Trophoblast cell (in vitro differentiated cells and primary cell): Measurements from ENCODE around the gene POU2F1.

Experiments
- DNase-seq, 2 donors: peaks; one replicate each; pipeline ENCODE4 v3.0.0-alpha.2; 2016
- H2AFZ ChIP-seq: 2 replicates; pipeline ENCODE4 v1.6.1; 2013; ENCODE audit warnings: low read length, moderate library complexity, mild to moderate bottlenecking; ENCODE audit not compliant: insufficient read depth, poor library complexity
- H2AK5ac ChIP-seq: 2 replicates; pipeline ENCODE4 v1.6.1; 2013; ENCODE audit warnings: mild to moderate bottlenecking, low read length
- H2BK120ac ChIP-seq: 2 replicates; pipeline ENCODE4 v1.6.1; 2013; ENCODE audit warnings: low read length, mild to moderate bottlenecking, moderate library complexity; ENCODE audit not compliant: insufficient read depth, poor library complexity
- H2BK12ac ChIP-seq: 2 replicates; pipeline ENCODE4 v1.6.1; 2013; ENCODE audit warnings: mild to moderate bottlenecking, low read length, moderate library complexity
- H2BK5ac ChIP-seq: 2 replicates; pipeline ENCODE4 v1.6.1; 2013; ENCODE audit warnings: low read length, low read depth, moderate library complexity, mild to moderate bottlenecking; ENCODE audit not compliant: poor library complexity
- H3K14ac ChIP-seq: 2 replicates; pipeline ENCODE4 v1.6.1; 2013; ENCODE audit warnings: mild to moderate bottlenecking, low read length
- H3K18ac ChIP-seq: 2 replicates; pipeline ENCODE4 v1.6.1; 2013; ENCODE audit warnings: mild to moderate bottlenecking, low read length
- H3K23ac ChIP-seq: 2 replicates; pipeline ENCODE4 v1.6.1; 2013; ENCODE audit warnings: low read length
- H3K27ac ChIP-seq: 2 replicates; pipeline ENCODE4 v1.5.1; 2013; ENCODE audit warnings: low read depth, mild to moderate bottlenecking, inconsistent platforms, low read length, moderate library complexity
- H3K27me3 ChIP-seq: 2 replicates; pipeline ENCODE4 v1.6.1; 2013; ENCODE audit warnings: inconsistent platforms, mild to moderate bottlenecking, low read length, moderate library complexity; ENCODE audit not compliant: insufficient read depth
- H3K36me3 ChIP-seq, 2 experiments: 1 replicate in 1 of 2; 2 replicates in 1 of 2; pipeline ENCODE4 v1.6.1; 2013; ENCODE audit warnings: low read length in 2 of 2, mild to moderate bottlenecking in 2 of 2, moderate library complexity in 1 of 2; ENCODE audit not compliant: insufficient read depth in 2 of 2, control insufficient read depth in 1 of 2
- H3K4ac ChIP-seq: 2 replicates; pipeline ENCODE4 v1.6.1; 2013; ENCODE audit warnings: low read depth, mild to moderate bottlenecking, low read length, moderate library complexity
- H3K4me1 ChIP-seq, 2 experiments: 1 replicate in 1 of 2; 2 replicates in 1 of 2; pipeline ENCODE4 v1.6.1; 2013; ENCODE audit warnings: low read length in 2 of 2, mild to moderate bottlenecking in 2 of 2, moderate library complexity in 1 of 2; ENCODE audit not compliant: insufficient read depth in 2 of 2, control insufficient read depth in 1 of 2
- H3K4me2 ChIP-seq: 2 replicates; pipeline ENCODE4 v1.6.1; 2013; ENCODE audit warnings: inconsistent platforms, mild to moderate bottlenecking, low read length, moderate library complexity
- H3K4me3 ChIP-seq: 2 replicates; pipeline ENCODE4 v1.5.1; 2013; ENCODE audit warnings: mild to moderate bottlenecking, low read depth, low read length, inconsistent platforms
- H3K79me1 ChIP-seq: one replicate; pipeline ENCODE4 v1.6.1; 2013; ENCODE audit warnings: low read length
- H3K79me2 ChIP-seq: 2 replicates; pipeline ENCODE4 v1.6.1; 2013; ENCODE audit warnings: low read length, mild to moderate bottlenecking; ENCODE audit not compliant: control insufficient read depth, insufficient read depth, poor library complexity
- H3K9ac ChIP-seq: 2 replicates; pipeline ENCODE4 v1.6.1; 2013; ENCODE audit warnings: mild to moderate bottlenecking, low read length
- H3K9me3 ChIP-seq: 2 replicates; pipeline ENCODE4 v1.6.1; 2013; ENCODE audit warnings: low read depth, mild to moderate bottlenecking, control low read depth, inconsistent platforms, low read length; ENCODE audit not compliant: insufficient read depth
- H4K12ac ChIP-seq: 2 replicates; pipeline ENCODE4 v1.6.1; 2013; ENCODE audit warnings: low read depth, mild to moderate bottlenecking, low read length, moderate library complexity
- H4K8ac ChIP-seq: 2 replicates; pipeline ENCODE4 v1.6.1; 2013; ENCODE audit warnings: low read depth, mild to moderate bottlenecking, low read length, moderate library complexity
- H4K91ac ChIP-seq: one replicate; pipeline ENCODE4 v1.6.1; 2013; ENCODE audit warnings: low read depth, mild to moderate bottlenecking, low read length, moderate library complexity
- WGBS: extraction: QIAGEN DNeasy Blood & Tissue Kit; methylation state at CpG from one replicate; pipeline ENCODE4 v1.1.7; 2013; ENCODE audit warnings: missing lambda C conversion rate; ENCODE audit not compliant: insufficient read length, insufficient coverage; ENCODE audit errors: extremely low coverage; 5-methylcytosine and 5-hydroxymethylcytosine counted together

Gene POU2F1

DNA sequence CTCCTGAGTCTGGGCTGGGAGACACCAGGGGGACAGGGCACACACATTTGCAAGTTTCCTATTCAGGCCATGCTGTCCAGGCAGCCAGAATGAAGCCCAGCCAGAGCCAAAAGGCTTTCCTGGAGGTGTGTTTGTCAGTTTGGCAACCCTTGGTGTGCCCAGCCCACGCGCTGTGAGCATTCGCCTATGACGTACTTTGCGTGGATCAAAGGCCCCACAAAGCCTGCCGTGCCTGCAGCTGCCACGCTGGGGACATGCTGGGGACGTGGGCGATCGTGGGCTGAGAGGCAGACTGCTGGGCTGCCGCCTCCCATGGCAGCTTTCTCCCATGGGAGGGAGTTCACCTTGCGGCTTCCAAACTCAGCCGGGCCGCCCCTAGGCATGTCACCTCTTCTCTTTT lies 240.2 kb downstream of the POU2F1 start:
- no peaks in the 10 kb centered on the region for H3K36me3 ChIP-seq
- no peak overlapping the region for H3K4me2 ChIP-seq
- peaks cover 2% of the 10 kb centered on the region for H3K9me3 ChIP-seq
- no peak overlapping the region for H3K23ac ChIP-seq
- H2BK12ac ChIP-seq, result no peak overlapping the region
- H3K79me1 ChIP-seq, result no peaks in the 10 kb centered on the region
- H4K8ac ChIP-seq, result no peak overlapping the region
- no peak overlapping the region for H2BK5ac ChIP-seq
- H3K14ac ChIP-seq, result no peak overlapping the region
- H2AK5ac ChIP-seq, result no peak overlapping the region
- H4K91ac ChIP-seq, result no peak overlapping the region
- no CpG with 5 or more reads among the region's 14 CpGs for WGBS
- no peak overlapping the region for H3K4ac ChIP-seq
- no peak overlapping the region for H4K12ac ChIP-seq
- DNase-seq, result no peak
- H3K4me1 ChIP-seq, result no peaks in the 10 kb centered on the region
- no peak overlapping the region for H2AFZ ChIP-seq
- no peak overlapping the region for H3K18ac ChIP-seq
- H3K79me2 ChIP-seq, result no peaks in the 10 kb centered on the region
- H3K9ac ChIP-seq, result no peak overlapping the region
- H3K4me3 ChIP-seq, result no peak overlapping the region
- H2BK120ac ChIP-seq, result no peak overlapping the region
- H3K27me3 ChIP-seq, result no peaks in the 10 kb centered on the region
- H3K27ac ChIP-seq, result no peak overlapping the region

DNA sequence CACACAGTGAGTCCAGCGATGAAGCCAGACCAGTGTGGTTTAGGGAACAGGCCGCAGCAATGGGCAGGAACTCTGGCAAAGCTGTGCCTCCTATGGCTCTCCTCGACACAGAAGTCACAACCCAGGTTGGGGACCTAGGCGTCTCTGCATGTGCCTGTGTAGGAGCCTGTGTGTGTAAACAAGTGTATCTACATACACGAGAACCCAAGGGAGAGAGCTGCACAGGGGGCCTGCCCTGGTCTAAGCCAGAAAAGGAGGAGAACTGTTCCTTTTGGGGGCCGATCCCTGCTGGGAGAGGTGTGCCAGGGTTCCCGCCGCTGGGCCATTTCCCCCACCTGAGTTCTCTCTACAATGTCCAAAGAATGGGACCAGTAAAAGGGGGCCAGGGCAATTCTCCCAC lies 241.7 kb downstream of the POU2F1 start:
- WGBS, result no CpG with 5 or more reads among the region's 8 CpGs
- H3K79me1 ChIP-seq, result no peaks in the 10 kb centered on the region
- H3K14ac ChIP-seq, result no peak overlapping the region
- no peak overlapping the region for H4K8ac ChIP-seq
- H3K4me1 ChIP-seq, result peaks cover 0 to under 1% of the 10 kb centered on the region in 2 experiments
- no peaks in the 10 kb centered on the region for H3K36me3 ChIP-seq
- peaks cover 2% of the 10 kb centered on the region for H3K9me3 ChIP-seq
- no peak overlapping the region for H4K12ac ChIP-seq
- H3K4me2 ChIP-seq, result no peak overlapping the region
- no peak overlapping the region for H2BK12ac ChIP-seq
- DNase-seq, result no peak
- no peak overlapping the region for H2BK5ac ChIP-seq
- H4K91ac ChIP-seq, result no peak overlapping the region
- H3K18ac ChIP-seq, result no peak overlapping the region
- no peaks in the 10 kb centered on the region for H3K79me2 ChIP-seq
- H3K9ac ChIP-seq, result no peak overlapping the region
- no peak overlapping the region for H3K4ac ChIP-seq
- H2AFZ ChIP-seq, result no peak overlapping the region
- no peaks in the 10 kb centered on the region for H3K27me3 ChIP-seq
- H3K27ac ChIP-seq, result no peak overlapping the region
- H2AK5ac ChIP-seq, result no peak overlapping the region
- H3K23ac ChIP-seq, result no peak overlapping the region
- peak overlapping the region; percentile 11 for H2BK120ac ChIP-seq
- H3K4me3 ChIP-seq, result no peak overlapping the region

DNA sequence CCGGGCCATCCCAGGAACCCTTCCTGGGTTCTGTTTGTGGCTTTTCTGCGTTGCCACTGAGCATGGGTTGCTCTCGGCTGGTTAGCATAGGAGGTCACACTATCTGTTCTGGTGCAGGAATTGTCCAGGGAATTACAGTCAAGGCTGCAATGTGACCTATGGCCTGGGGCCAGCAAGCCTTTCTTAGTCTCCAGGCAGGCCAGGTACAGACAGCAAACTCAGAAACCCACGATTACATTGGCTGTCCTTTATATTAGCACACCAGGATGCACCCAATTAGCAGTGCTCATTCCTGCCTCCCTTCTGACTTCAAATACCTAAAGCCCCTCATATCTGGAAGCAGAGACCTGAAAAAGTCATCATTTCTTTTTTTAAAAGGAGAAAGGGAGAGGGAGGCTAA lies 242.4 kb downstream of the POU2F1 start:
- Histone ChIP-seq H3K79me2 (no peaks in the 10 kb centered on the region), H2BK12ac (no peak overlapping the region), H4K91ac (no peak overlapping the region), H3K4ac (no peak overlapping the region), H4K12ac (no peak overlapping the region), H3K36me3 (no peaks in the 10 kb centered on the region), H3K27ac (no peak overlapping the region), H3K14ac (no peak overlapping the region), H4K8ac (no peak overlapping the region), H3K27me3 (no peaks in the 10 kb centered on the region), H3K4me2 (no peak overlapping the region), H3K4me3 (no peak overlapping the region), H2AFZ (no peak overlapping the region), H3K9ac (no peak overlapping the region), H3K18ac (no peak overlapping the region), H2AK5ac (no peak overlapping the region), H3K9me3 (peaks cover 2% of the 10 kb centered on the region), H3K23ac (no peak overlapping the region), H2BK120ac (no peak overlapping the region), H3K79me1 (no peaks in the 10 kb centered on the region), H3K4me1 (peaks cover 0 to 3% of the 10 kb centered on the region in 2 experiments), H2BK5ac (no peak overlapping the region)
- WGBS, result no CpG with 5 or more reads among the region's 4 CpGs
- DNase-seq, result no peak

DNA sequence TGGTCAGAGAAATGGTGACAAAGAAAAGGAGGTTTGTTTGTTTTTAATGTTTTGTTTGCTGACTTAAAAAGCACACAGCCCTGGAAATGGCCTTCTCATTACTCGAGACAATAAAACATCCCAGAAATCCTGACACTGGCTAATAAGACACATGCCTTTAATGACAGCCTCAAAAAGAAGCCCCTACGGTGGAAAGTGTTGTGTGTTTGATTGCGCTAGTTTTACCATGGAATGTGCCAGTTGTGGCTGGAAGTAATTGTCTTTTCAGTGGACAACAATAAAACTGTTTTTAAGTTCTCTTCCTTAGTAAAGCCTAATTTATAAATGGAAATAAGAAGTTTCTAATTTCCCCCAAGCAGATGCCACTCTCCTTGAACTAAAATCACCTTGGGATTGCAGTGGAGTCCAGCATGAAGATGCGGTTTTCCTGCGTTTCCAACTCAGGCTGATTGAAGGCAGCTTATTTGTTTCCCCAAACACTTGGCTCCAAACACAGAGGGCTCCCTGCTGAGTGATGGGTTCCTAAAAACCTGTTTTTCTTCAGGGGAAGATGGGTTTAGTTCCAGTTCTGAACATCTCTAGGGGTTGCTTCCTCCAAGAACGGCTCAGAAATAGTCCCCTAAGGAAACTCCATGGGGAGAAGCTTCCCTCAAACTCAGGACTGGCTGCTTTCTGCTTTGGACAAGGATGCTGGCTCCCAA lies 243.3 kb downstream of the POU2F1 start:
- no CpG with 5 or more reads among the region's 6 CpGs for WGBS
- Histone ChIP-seq H3K4me1 (peaks cover 0 to 3% of the 10 kb centered on the region in 2 experiments), H3K79me1 (no peaks in the 10 kb centered on the region), H3K79me2 (no peaks in the 10 kb centered on the region), H2AK5ac (no peak overlapping the region), H3K4ac (no peak overlapping the region), H3K4me2 (no peak overlapping the region), H3K27ac (no peak overlapping the region), H4K12ac (no peak overlapping the region), H3K9ac (no peak overlapping the region), H3K14ac (no peak overlapping the region), H3K23ac (no peak overlapping the region), H3K27me3 (no peaks in the 10 kb centered on the region), H3K18ac (no peak overlapping the region), H2BK12ac (no peak overlapping the region), H2BK5ac (no peak overlapping the region), H4K8ac (no peak overlapping the region), H3K4me3 (no peak overlapping the region), H3K9me3 (peaks cover 2% of the 10 kb centered on the region), H2AFZ (no peak overlapping the region), H4K91ac (no peak overlapping the region), H3K36me3 (no peaks in the 10 kb centered on the region), H2BK120ac (no peak overlapping the region)
- no peak for DNase-seq
